AG09309 (cell line): ENCODE results near the gene MRPS18A.

Source experiments
- DNase-seq: peaks from one replicate; pipeline ENCODE4 v3.0.0-alpha.2; 2010; ENCODE audit warnings: low read depth
- H3K4me3 ChIP-seq: 2 replicates; pipeline ENCODE4 v1.5.1; 2011; ENCODE audit warnings: mild to moderate bottlenecking, low read depth, low read length, moderate library complexity; ENCODE audit not compliant: control insufficient read depth
- CTCF ChIP-seq: IDR thresholded peaks from 2 replicates; pipeline ENCODE4 v1.5.1; 2011; ENCODE audit warnings: mild to moderate bottlenecking, low read depth, low read length, inconsistent platforms; ENCODE audit not compliant: insufficient read depth, control insufficient read depth; ENCODE audit errors: missing control alignments

MRPS18A gene

GRCh38 chr6:43628393-43629103 lies 59.0 kb downstream of the MRPS18A start:
- TF ChIP-seq CTCF = no peak
- H3K4me3 ChIP-seq = peak overlapping the region; percentile 85
- no peak for DNase-seq

GRCh38 chr6:43627008-43627825 lies 60.4 kb downstream of the MRPS18A start:
- DNase-seq = peak; percentile 96

GRCh38 chr6:43625393-43625992 lies 62.1 kb downstream of the MRPS18A start:
- no peak for DNase-seq
- H3K4me3 ChIP-seq = no peak overlapping the region
- TF ChIP-seq CTCF = no peak

More at GRCh38 chr6:43627008-43627825, 60.4 kb downstream of the MRPS18A start:
- no peak for TF ChIP-seq CTCF
- peak overlapping the region; percentile 85 for H3K4me3 ChIP-seq

- no peak overlapping the region for H3K4me3 ChIP-seq
- no peak for TF ChIP-seq CTCF
- no peak for DNase-seq
Measured at GRCh38 chr6:43624786-43625288, 62.8 kb downstream of the MRPS18A start.

- H3K4me3 ChIP-seq = no peak overlapping the region
- TF ChIP-seq CTCF = no peak
Measured at GRCh38 chr6:43623880-43624785, 63.5 kb downstream of the MRPS18A start.

GRCh38 chr6:43622541-43622940 lies 65.0 kb downstream of the MRPS18A start:
- DNase-seq = no peak
- TF ChIP-seq CTCF = no peak
- H3K4me3 ChIP-seq = no peak overlapping the region

More at GRCh38 chr6:43623880-43624785, 63.5 kb downstream of the MRPS18A start:
- no peak for DNase-seq
